Measurements from ENCODE around the gene FZR1. TPM values are rescaled to one million over a fixed set of nuclear protein-coding genes. Genes with fewer than 3 reads are reported as not detected.
A peak's percentile ranks its signal among the peaks of the same experiment; 100 is the strongest.

FZR1 gene
- total RNA-seq, 1 experiment from 2014 or later, result 57.0 TPM

GRCh38 chr19:3482507-3483225 lies 23.4 kb upstream of the FZR1 start:
- Histone ChIP-seq H3K4me3 (no peak overlapping the region), H3K27me3 (ENCODE audit: insufficient read depth, low read depth) (no peaks in the 10 kb centered on the region), H3K4me2 (no peak overlapping the region), H3K9me3 (ENCODE audit: insufficient read depth, low read depth) (no peaks in the 10 kb centered on the region), H3K9me2 (ENCODE audit: insufficient read depth) (no peaks in the 10 kb centered on the region), H3K27ac (no peak overlapping the region), H3K79me2 (ENCODE audit: low read depth) (no peaks in the 10 kb centered on the region), H3K36me3 (ENCODE audit: low read depth) (no peaks in the 10 kb centered on the region), H4K20me1 (ENCODE audit: insufficient read depth) (no peaks in the 10 kb centered on the region), H3F3A (ENCODE audit: insufficient read depth, low read depth) (peaks cover 5% of the 10 kb centered on the region; the same call in 1 of the 2 replicates), H3K4me1 (replicated peaks; ENCODE audit: insufficient read depth) (peaks cover 5% of the 10 kb centered on the region; the same call in 1 of the 2 replicates), H2AFZ (no peak overlapping the region)
- ChIA-PET CTCF (interaction anchor here (0.6 to 1.1 kb wide), 2 partner anchors 207 to 646 kb away, joined by 3 to 4 read pairs; no protein-coding TSS in a partner anchor), POLR2A (ENCODE audit: unreplicated experiment) (no interaction called here)
- no TSS peak for BruUV-seq (replicated peaks)
- no peak for DNase-seq
- TF ChIP-seq EZH2 (IDR thresholded peaks at IDR 0.05; ENCODE audit: low read depth) (no peak), CTCF (conservative IDR thresholded peaks at IDR 0.05) (no peak)
- intact Hi-C loops (cut with micrococcal nuclease; ENCODE audit: unreplicated experiment), result no loop called here

GRCh38 chr19:3483226-3483628 lies 22.9 kb upstream of the FZR1 start, which contains the start of gene SMIM44:
TSS of gene SMIM44 (minus strand) at chr19:3483441. CDS start at chr19:3483403, 38 bp downstream.
- no peaks in the 10 kb centered on the region for H3K79me2 ChIP-seq (ENCODE audit: low read depth)
- ChIA-PET CTCF (interaction anchor here (1.1 kb wide), 1 partner anchor 207 kb away, joined by 4 read pairs; no protein-coding TSS in a partner anchor), POLR2A (ENCODE audit: unreplicated experiment) (no interaction called here)
- H4K20me1 ChIP-seq (ENCODE audit: insufficient read depth), result no peaks in the 10 kb centered on the region
- TF ChIP-seq CTCF (conservative IDR thresholded peaks at IDR 0.05) (no peak), EZH2 (IDR thresholded peaks at IDR 0.05; ENCODE audit: low read depth) (no peak)
- no peaks in the 10 kb centered on the region for H3K27me3 ChIP-seq (ENCODE audit: insufficient read depth, low read depth)
- no peaks in the 10 kb centered on the region for H3K9me2 ChIP-seq (ENCODE audit: insufficient read depth)
- H3K4me1 ChIP-seq (replicated peaks; ENCODE audit: insufficient read depth), result peaks cover 5% of the 10 kb centered on the region; the same call in 1 of the 2 replicates
- no peak within 1 kb of the TSS for H3K4me3 ChIP-seq
- no peak for DNase-seq
- no peaks in the 10 kb centered on the region for H3K9me3 ChIP-seq (ENCODE audit: insufficient read depth, low read depth)
- H3K4me2 ChIP-seq, result 0 out of 2 replicates have a peak within 1 kb of the TSS, but pooled peaks have one; percentile 26
- no peak within 1 kb of the TSS for H3K27ac ChIP-seq
- intact Hi-C loops (cut with micrococcal nuclease; ENCODE audit: unreplicated experiment), result no loop called here
- no peak within 1 kb of the TSS for H2AFZ ChIP-seq
- H3F3A ChIP-seq (ENCODE audit: insufficient read depth, low read depth), result peaks cover 5% of the 10 kb centered on the region; the same call in 1 of the 2 replicates
- H3K36me3 ChIP-seq (ENCODE audit: low read depth), result no peaks in the 10 kb centered on the region
- BruUV-seq (replicated peaks), result no TSS peak

- no peak for DNase-seq
- no peaks in the 10 kb centered on the region for H3K9me3 ChIP-seq (ENCODE audit: insufficient read depth, low read depth)
- H3K4me3 ChIP-seq, result no peak overlapping the region
- H3K79me2 ChIP-seq (ENCODE audit: low read depth), result no peaks in the 10 kb centered on the region
- no TSS peak for BruUV-seq (replicated peaks)
- no peaks in the 10 kb centered on the region; the same call in 1 of the 2 replicates for H3F3A ChIP-seq (ENCODE audit: insufficient read depth, low read depth)
- no peak overlapping the region for H2AFZ ChIP-seq
- intact Hi-C loops (cut with micrococcal nuclease; ENCODE audit: unreplicated experiment), result no loop called here
- TF ChIP-seq EZH2 (IDR thresholded peaks at IDR 0.05; ENCODE audit: low read depth) (no peak), CTCF (conservative IDR thresholded peaks at IDR 0.05) (no peak)
- no peaks in the 10 kb centered on the region for H3K27me3 ChIP-seq (ENCODE audit: insufficient read depth, low read depth)
- no peaks in the 10 kb centered on the region for H3K9me2 ChIP-seq (ENCODE audit: insufficient read depth)
- no peaks in the 10 kb centered on the region for H3K4me1 ChIP-seq (replicated peaks; ENCODE audit: insufficient read depth)
- H4K20me1 ChIP-seq (ENCODE audit: insufficient read depth), result no peaks in the 10 kb centered on the region
- ChIA-PET CTCF (no interaction called here), POLR2A (ENCODE audit: unreplicated experiment) (no interaction called here)
- H3K4me2 ChIP-seq, result no peak overlapping the region
- H3K27ac ChIP-seq, result no peak overlapping the region
- no peaks in the 10 kb centered on the region for H3K36me3 ChIP-seq (ENCODE audit: low read depth)
These were observed 14.6 kb upstream of the FZR1 start for GRCh38 chr19:3491396-3492119.
